ENCODE data around the gene MRGPRE.

GRCh38 chr11:3200388-3201111, 31.7 kb downstream of the MRGPRE start:
- no peak for TF ChIP-seq YY1 (IDR thresholded peaks at IDR 0.05)
- TF ChIP-seq CTCF (IDR thresholded peaks at IDR 0.05; ENCODE audit: low read depth, low read length, missing input control) = no peak
- no peak for TF ChIP-seq TAF1 (conservative IDR thresholded peaks at IDR 0.05)
- no peak for TF ChIP-seq EGR1 (IDR thresholded peaks at IDR 0.05; ENCODE audit: low read depth in 2 of 2)
- TF ChIP-seq RAD21 (IDR thresholded peaks at IDR 0.05) = no peak
- TF ChIP-seq REST (IDR thresholded peaks at IDR 0.05) = no peak
- TF ChIP-seq GABPA (IDR thresholded peaks at IDR 0.05 in 1 of 2, conservative IDR thresholded peaks at IDR 0.05 in 1 of 2) = no peak
- no peak for TF ChIP-seq FOXA1 (IDR thresholded peaks at IDR 0.05)
- no peak for TF ChIP-seq JUND (IDR thresholded peaks at IDR 0.05)
- no peak for TF ChIP-seq MAX (IDR thresholded peaks at IDR 0.05)
- no peak for TF ChIP-seq RXRA (IDR thresholded peaks at IDR 0.05)
- no peak for TF ChIP-seq ZBTB33 (IDR thresholded peaks at IDR 0.05)
